WERI-Rb-1 (cell line): Measurements from ENCODE around the gene MRPL36.

Experiments used
- DNase-seq: peaks from one replicate; pipeline ENCODE4 v3.0.0-alpha.2; 2020
- H3K27ac ChIP-seq: fragments of 250-450 bp; sonication (Bioruptor Pico); 2 replicates; pipeline ENCODE4 v1.5.1; 2020; ENCODE audit warnings: mild to moderate bottlenecking, moderate library complexity
- H3K27me3 ChIP-seq: fragments of 250-450 bp; sonication (Bioruptor Pico); 2 replicates; pipeline ENCODE4 v1.5.1; 2021; ENCODE audit warnings: mild to moderate bottlenecking, low read depth, moderate library complexity; ENCODE audit not compliant: insufficient read depth, severe bottlenecking
- H3K36me3 ChIP-seq: fragments of 250-450 bp; sonication (Bioruptor Pico); 2 replicates; pipeline ENCODE4 v1.5.1; 2020; ENCODE audit warnings: mild to moderate bottlenecking, moderate library complexity
- H3K4me3 ChIP-seq: 2 replicates; pipeline ENCODE4 v1.5.1; 2011; ENCODE audit warnings: low read depth, mild to moderate bottlenecking, control low read depth, low read length
- H3K9me3 ChIP-seq: fragments of 250-450 bp; sonication (Bioruptor Pico); 2 replicates; pipeline ENCODE4 v1.5.1; 2021; ENCODE audit warnings: mild to moderate bottlenecking, moderate library complexity; ENCODE audit not compliant: severe bottlenecking
- CTCF ChIP-seq: IDR thresholded peaks from 2 replicates; pipeline ENCODE4 v1.5.1; 2011; ENCODE audit warnings: low read depth, mild to moderate bottlenecking, control low read depth, inconsistent platforms, low read length

Gene MRPL36

GRCh38 chr5:1806199-1806598 lies 6.6 kb upstream of the MRPL36 start:
- no peak for DNase-seq
- no peak overlapping the region for H3K27ac ChIP-seq
- H3K9me3 ChIP-seq = no peaks in the 10 kb centered on the region
- H3K36me3 ChIP-seq = peaks cover 89% of the 10 kb centered on the region
- TF ChIP-seq CTCF = no peak
- no peak overlapping the region for H3K4me3 ChIP-seq
- no peaks in the 10 kb centered on the region for H3K27me3 ChIP-seq

- peaks cover 84% of the 10 kb centered on the region for H3K36me3 ChIP-seq
- TF ChIP-seq CTCF = no peak
- no peak overlapping the region for H3K27ac ChIP-seq
- DNase-seq = no peak
- no peaks in the 10 kb centered on the region for H3K27me3 ChIP-seq
- H3K4me3 ChIP-seq = no peak overlapping the region
- H3K9me3 ChIP-seq = no peaks in the 10 kb centered on the region
Measured at GRCh38 chr5:1805736-1806135, 6.1 kb upstream of the MRPL36 start.

GRCh38 chr5:1805326-1805725 lies 5.7 kb upstream of the MRPL36 start:
- no peaks in the 10 kb centered on the region for H3K27me3 ChIP-seq
- peaks cover 80% of the 10 kb centered on the region for H3K36me3 ChIP-seq
- TF ChIP-seq CTCF = no peak
- H3K9me3 ChIP-seq = no peaks in the 10 kb centered on the region
- no peak overlapping the region for H3K4me3 ChIP-seq
- DNase-seq = no peak
- no peak overlapping the region for H3K27ac ChIP-seq

GRCh38 chr5:1804001-1804690 lies 4.5 kb upstream of the MRPL36 start:
- Histone ChIP-seq H3K9me3 (no peaks in the 10 kb centered on the region), H3K4me3 (no peak overlapping the region), H3K36me3 (peaks cover 69% of the 10 kb centered on the region), H3K27me3 (no peaks in the 10 kb centered on the region), H3K27ac (no peak overlapping the region)
- no peak for TF ChIP-seq CTCF
- DNase-seq = no peak

GRCh38 chr5:1803192-1803591 lies 3.6 kb upstream of the MRPL36 start:
- H3K4me3 ChIP-seq = no peak overlapping the region
- H3K27ac ChIP-seq = no peak overlapping the region
- no peaks in the 10 kb centered on the region for H3K9me3 ChIP-seq
- peaks cover 64% of the 10 kb centered on the region for H3K36me3 ChIP-seq
- no peak for DNase-seq
- no peak for TF ChIP-seq CTCF
- no peaks in the 10 kb centered on the region for H3K27me3 ChIP-seq

GRCh38 chr5:1801967-1802295 lies 2.3 kb upstream of the MRPL36 start:
- Histone ChIP-seq H3K4me3 (peak overlapping the region; percentile 73), H3K27me3 (no peaks in the 10 kb centered on the region), H3K9me3 (no peaks in the 10 kb centered on the region), H3K36me3 (peaks cover 64% of the 10 kb centered on the region), H3K27ac (peak overlapping the region; percentile 82)
- no peak for TF ChIP-seq CTCF
- peak; percentile 71 for DNase-seq
